Measurements from ENCODE around the gene ERAS. TPM values are rescaled to one million over a fixed set of nuclear protein-coding genes. Genes with fewer than 3 reads are reported as not detected.
A peak's percentile ranks its signal among the peaks of the same experiment; 100 is the strongest.
"Not testable (repeated sequence)": the region's sequence is repeated elsewhere in the genome, so short reads cannot be mapped to it uniquely, and the experiment has no call there.

Gene ERAS
- total RNA-seq, 1 experiment from 2014 or later = 0.23 TPM

DNA sequence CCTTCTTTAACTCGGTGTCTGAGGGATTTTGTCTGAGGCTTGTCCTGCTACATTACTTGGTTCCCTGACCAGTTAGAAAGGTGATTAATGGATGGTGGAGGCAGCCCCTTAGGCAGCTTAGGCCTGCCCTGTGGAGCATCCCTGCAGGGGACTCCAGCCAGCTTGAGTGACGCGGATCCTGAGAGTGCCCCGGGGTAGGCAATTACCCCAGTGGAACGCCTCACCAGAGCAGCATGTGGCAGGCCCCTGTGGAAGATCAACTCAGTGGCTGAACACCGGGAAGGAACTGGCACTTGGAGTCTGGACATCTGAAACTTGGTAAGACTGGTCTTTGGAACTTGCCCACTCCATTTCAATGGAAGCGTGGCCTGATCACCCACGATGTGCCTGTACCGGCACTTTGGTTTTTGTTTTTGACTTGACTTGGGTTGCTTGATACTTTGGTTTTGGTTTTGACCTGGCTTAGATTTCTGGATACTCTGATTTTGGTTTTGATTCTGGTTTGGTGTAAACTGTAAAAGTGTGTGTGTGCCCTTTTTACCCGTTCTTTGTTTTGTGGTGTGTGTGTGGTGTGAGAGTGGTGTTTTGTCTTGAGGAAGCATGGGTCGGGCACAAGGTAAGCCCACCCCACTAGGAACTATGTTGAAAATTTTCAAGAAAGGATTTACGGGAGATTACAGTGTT, 27.9 kb downstream of the ERAS start:
- POLR2A ChIA-PET; H3K4me1 ChIP-seq (ENCODE audit: control insufficient read depth, insufficient read depth, low read length); H3K4me3 ChIP-seq (ENCODE audit: low read depth in 2 of 2, low read length in 2 of 2); ATAC-seq; DNase-seq (ENCODE audit: low read depth, low spot score); BruUV-seq (replicated peaks); H3K27ac ChIP-seq (ENCODE audit: low read length); H3K27me3 ChIP-seq (ENCODE audit: control insufficient read depth, insufficient read depth, low read length); H3K9me3 ChIP-seq (ENCODE audit: control insufficient read depth, insufficient read depth, low read depth, low read length); intact Hi-C loops (cut with micrococcal nuclease; ENCODE audit: unreplicated experiment); CTCF ChIA-PET; in situ Hi-C loops (cut with HindIII; ENCODE audit: low pct_unique_long_range_greater_than_20kb, low sequenced_read_pairs); H3K36me3 ChIP-seq (ENCODE audit: control insufficient read depth, insufficient read depth, low read length): not testable (repeated sequence)

DNA sequence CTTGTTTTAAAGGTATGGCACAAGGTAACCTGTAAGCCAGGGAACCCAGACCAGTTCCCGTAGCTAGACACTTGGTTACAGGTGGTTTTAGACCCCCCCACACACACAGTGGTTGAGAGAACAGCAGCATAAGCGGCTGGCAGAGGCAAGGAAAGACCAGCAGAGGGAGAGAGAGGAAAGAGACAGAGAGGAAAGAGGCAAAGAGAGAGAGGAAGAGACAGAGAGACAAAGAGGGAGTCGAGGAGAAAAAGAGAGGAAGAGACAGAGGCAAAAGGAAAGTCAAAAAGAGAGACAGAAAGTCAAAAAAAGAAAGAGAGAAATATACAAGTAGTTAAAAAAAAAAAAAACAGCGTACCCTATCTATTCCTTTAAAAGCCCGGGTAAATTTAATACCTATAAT, 28.6 kb downstream of the ERAS start:
- ATAC-seq = no peak
- intact Hi-C loops (cut with micrococcal nuclease; ENCODE audit: unreplicated experiment) (no loop called here), in situ Hi-C loops (cut with HindIII; ENCODE audit: low pct_unique_long_range_greater_than_20kb, low sequenced_read_pairs) (no loop called here)
- DNase-seq (ENCODE audit: low read depth, low spot score) = no peak
- Histone ChIP-seq H3K27me3 (ENCODE audit: control insufficient read depth, insufficient read depth, low read length) (no peaks in the 10 kb centered on the region), H3K27ac (ENCODE audit: low read length) (no peak overlapping the region), H3K36me3 (ENCODE audit: control insufficient read depth, insufficient read depth, low read length) (no peaks in the 10 kb centered on the region), H3K4me1 (ENCODE audit: control insufficient read depth, insufficient read depth, low read length) (no peaks in the 10 kb centered on the region), H3K9me3 (ENCODE audit: control insufficient read depth, insufficient read depth, low read depth, low read length) (no peaks in the 10 kb centered on the region), H3K4me3 (ENCODE audit: low read depth in 2 of 2, low read length in 2 of 2) (no peak overlapping the region)
- TF ChIP-seq, protein P1, sequence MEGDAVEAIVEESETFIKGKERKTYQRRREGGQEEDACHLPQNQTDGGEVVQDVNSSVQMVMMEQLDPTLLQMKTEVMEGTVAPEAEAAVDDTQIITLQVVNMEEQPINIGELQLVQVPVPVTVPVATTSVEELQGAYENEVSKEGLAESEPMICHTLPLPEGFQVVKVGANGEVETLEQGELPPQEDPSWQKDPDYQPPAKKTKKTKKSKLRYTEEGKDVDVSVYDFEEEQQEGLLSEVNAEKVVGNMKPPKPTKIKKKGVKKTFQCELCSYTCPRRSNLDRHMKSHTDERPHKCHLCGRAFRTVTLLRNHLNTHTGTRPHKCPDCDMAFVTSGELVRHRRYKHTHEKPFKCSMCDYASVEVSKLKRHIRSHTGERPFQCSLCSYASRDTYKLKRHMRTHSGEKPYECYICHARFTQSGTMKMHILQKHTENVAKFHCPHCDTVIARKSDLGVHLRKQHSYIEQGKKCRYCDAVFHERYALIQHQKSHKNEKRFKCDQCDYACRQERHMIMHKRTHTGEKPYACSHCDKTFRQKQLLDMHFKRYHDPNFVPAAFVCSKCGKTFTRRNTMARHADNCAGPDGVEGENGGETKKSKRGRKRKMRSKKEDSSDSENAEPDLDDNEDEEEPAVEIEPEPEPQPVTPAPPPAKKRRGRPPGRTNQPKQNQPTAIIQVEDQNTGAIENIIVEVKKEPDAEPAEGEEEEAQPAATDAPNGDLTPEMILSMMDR (IDR thresholded peaks at IDR 0.05) = peak; percentile 70
- no peak for TF ChIP-seq TCF7L2 (IDR thresholded peaks at IDR 0.05; ENCODE audit: low read depth, low read length)
- ChIA-PET CTCF (no interaction called here), POLR2A (no interaction called here)
- no TSS peak for BruUV-seq (replicated peaks)

DNA sequence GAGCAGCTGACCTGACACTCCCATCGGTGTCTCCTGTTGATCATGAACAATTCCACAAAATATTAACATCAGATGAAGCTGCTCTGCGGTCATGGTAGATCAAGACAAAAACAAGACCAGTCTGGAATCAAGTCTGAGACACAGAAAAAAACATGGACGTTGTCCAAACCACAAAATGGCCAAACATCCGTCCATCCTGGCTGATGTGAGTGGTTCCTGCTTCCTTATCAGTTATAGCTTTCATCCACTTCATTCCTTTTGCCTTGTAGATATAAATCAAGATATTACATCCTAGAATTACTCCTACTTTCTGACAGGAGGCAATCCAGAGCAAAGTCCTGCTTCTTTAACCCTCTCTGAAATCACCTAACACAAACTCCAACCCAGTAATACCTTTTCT, 37.9 kb downstream of the ERAS start:
- Histone ChIP-seq H3K36me3 (ENCODE audit: control insufficient read depth, insufficient read depth, low read length) (no peaks in the 10 kb centered on the region), H3K27ac (ENCODE audit: low read length) (no peak overlapping the region), H3K4me1 (ENCODE audit: control insufficient read depth, insufficient read depth, low read length) (no peaks in the 10 kb centered on the region), H3K27me3 (ENCODE audit: control insufficient read depth, insufficient read depth, low read length) (no peaks in the 10 kb centered on the region), H3K4me3 (ENCODE audit: low read depth in 2 of 2, low read length in 2 of 2) (no peak overlapping the region), H3K9me3 (ENCODE audit: control insufficient read depth, insufficient read depth, low read depth, low read length) (no peaks in the 10 kb centered on the region)
- no peak for DNase-seq (ENCODE audit: low read depth, low spot score)
- ATAC-seq = no peak
- ChIA-PET CTCF (no interaction called here), POLR2A (no interaction called here)
- TF ChIP-seq POLR2AphosphoS5 (IDR thresholded peaks at IDR 0.05; ENCODE audit: low read depth, low read length) (no peak), TCF7L2 (IDR thresholded peaks at IDR 0.05; ENCODE audit: low read depth, low read length) (no peak), SIN3A (IDR thresholded peaks at IDR 0.05; ENCODE audit: borderline replicate concordance, insufficient read depth, low read depth, low read length) (no peak)
- TF ChIP-seq, protein P1 (IDR thresholded peaks at IDR 0.05) = no peak
- TF ChIP-seq, protein P2, sequence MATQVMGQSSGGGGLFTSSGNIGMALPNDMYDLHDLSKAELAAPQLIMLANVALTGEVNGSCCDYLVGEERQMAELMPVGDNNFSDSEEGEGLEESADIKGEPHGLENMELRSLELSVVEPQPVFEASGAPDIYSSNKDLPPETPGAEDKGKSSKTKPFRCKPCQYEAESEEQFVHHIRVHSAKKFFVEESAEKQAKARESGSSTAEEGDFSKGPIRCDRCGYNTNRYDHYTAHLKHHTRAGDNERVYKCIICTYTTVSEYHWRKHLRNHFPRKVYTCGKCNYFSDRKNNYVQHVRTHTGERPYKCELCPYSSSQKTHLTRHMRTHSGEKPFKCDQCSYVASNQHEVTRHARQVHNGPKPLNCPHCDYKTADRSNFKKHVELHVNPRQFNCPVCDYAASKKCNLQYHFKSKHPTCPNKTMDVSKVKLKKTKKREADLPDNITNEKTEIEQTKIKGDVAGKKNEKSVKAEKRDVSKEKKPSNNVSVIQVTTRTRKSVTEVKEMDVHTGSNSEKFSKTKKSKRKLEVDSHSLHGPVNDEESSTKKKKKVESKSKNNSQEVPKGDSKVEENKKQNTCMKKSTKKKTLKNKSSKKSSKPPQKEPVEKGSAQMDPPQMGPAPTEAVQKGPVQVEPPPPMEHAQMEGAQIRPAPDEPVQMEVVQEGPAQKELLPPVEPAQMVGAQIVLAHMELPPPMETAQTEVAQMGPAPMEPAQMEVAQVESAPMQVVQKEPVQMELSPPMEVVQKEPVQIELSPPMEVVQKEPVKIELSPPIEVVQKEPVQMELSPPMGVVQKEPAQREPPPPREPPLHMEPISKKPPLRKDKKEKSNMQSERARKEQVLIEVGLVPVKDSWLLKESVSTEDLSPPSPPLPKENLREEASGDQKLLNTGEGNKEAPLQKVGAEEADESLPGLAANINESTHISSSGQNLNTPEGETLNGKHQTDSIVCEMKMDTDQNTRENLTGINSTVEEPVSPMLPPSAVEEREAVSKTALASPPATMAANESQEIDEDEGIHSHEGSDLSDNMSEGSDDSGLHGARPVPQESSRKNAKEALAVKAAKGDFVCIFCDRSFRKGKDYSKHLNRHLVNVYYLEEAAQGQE (IDR thresholded peaks at IDR 0.05; ENCODE audit: insufficient read depth in 1 of 2, low read depth in 2 of 2, low read length in 1 of 2) = no peak
- intact Hi-C loops (cut with micrococcal nuclease; ENCODE audit: unreplicated experiment) = no loop called here
- in situ Hi-C loops (cut with HindIII; ENCODE audit: low pct_unique_long_range_greater_than_20kb, low sequenced_read_pairs) = no loop called here
- BruUV-seq (replicated peaks) = no TSS peak

DNA sequence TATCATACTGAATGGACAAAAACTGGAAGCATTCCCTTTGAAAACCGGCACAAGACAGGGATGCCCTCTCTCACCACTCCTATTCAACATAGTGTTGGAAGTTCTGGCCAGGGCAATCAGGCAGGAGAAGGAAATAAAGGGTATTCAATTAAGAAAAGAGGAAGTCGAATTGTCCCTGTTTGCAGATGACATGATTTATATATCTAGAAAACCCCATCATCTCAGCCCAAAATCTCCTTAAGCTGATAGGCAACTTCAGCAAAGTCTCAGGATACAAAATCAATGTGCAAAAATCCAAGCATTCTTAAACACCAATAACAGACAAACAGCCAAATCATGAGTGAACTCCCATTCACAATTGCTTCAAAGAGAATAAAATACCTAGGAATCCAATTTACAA, 45.7 kb downstream of the ERAS start:
- in situ Hi-C loops (cut with HindIII; ENCODE audit: low pct_unique_long_range_greater_than_20kb, low sequenced_read_pairs); DNase-seq (ENCODE audit: low read depth, low spot score); H3K9me3 ChIP-seq (ENCODE audit: control insufficient read depth, insufficient read depth, low read depth, low read length); H3K4me1 ChIP-seq (ENCODE audit: control insufficient read depth, insufficient read depth, low read length); H3K27me3 ChIP-seq (ENCODE audit: control insufficient read depth, insufficient read depth, low read length); H3K4me3 ChIP-seq (ENCODE audit: low read depth in 2 of 2, low read length in 2 of 2); H3K36me3 ChIP-seq (ENCODE audit: control insufficient read depth, insufficient read depth, low read length); POLR2A ChIA-PET; ATAC-seq; BruUV-seq (replicated peaks); H3K27ac ChIP-seq (ENCODE audit: low read length); CTCF ChIA-PET; intact Hi-C loops (cut with micrococcal nuclease; ENCODE audit: unreplicated experiment): not testable (repeated sequence)

DNA sequence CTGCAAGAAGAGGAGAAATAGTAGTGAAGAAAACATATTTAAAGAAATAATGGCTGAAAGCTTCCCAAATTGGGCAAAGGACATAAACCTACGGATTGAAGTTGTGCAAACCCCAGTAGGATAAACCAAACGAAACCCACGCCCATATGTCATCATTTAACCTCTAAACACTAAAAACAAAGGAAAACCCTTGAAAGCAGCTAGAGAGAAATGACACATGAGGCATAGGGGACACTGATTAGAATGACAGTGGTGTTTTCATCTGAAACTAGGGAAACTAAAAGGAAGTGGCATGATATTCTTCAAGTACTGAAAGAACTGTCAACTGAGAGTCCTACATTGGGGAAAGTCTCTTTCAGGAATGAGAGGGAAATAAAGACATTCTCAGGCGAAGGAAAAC, 50.6 kb downstream of the ERAS start:
- H3K9me3 ChIP-seq (ENCODE audit: control insufficient read depth, insufficient read depth, low read depth, low read length); H3K27ac ChIP-seq (ENCODE audit: low read length); BruUV-seq (replicated peaks); H3K36me3 ChIP-seq (ENCODE audit: control insufficient read depth, insufficient read depth, low read length); CTCF ChIA-PET; in situ Hi-C loops (cut with HindIII; ENCODE audit: low pct_unique_long_range_greater_than_20kb, low sequenced_read_pairs); H3K27me3 ChIP-seq (ENCODE audit: control insufficient read depth, insufficient read depth, low read length); DNase-seq (ENCODE audit: low read depth, low spot score); intact Hi-C loops (cut with micrococcal nuclease; ENCODE audit: unreplicated experiment); ATAC-seq; POLR2A ChIA-PET; H3K4me1 ChIP-seq (ENCODE audit: control insufficient read depth, insufficient read depth, low read length); H3K4me3 ChIP-seq (ENCODE audit: low read depth in 2 of 2, low read length in 2 of 2): not testable (repeated sequence)

All from Panc1 (cell line).